GM23338 (cell line): ENCODE measurements around the gene FGF8. TPM values are rescaled to one million over a fixed set of nuclear protein-coding genes. Genes with fewer than 3 reads are reported as not detected.

Experiments
- ATAC-seq: fragments of 200-7000 bp; cut with Tn5 transposase; 3 replicates; pipeline ENCODE4 v1.9.1; 2020
- DNase-seq: peaks from one replicate; pipeline ENCODE4 v3.0.0-alpha.2; 2015; ENCODE audit warnings: low spot score
- H2AFZ ChIP-seq: fragments of 200-600 bp; sonication (generic); 2 replicates; pipeline ENCODE4 v1.8.0; 2016; ENCODE audit warnings: antibody characterized with exemption, mild to moderate bottlenecking, moderate library complexity
- H3F3A ChIP-seq: fragments of 200-600 bp; sonication (generic); replicated peaks from 2 replicates; pipeline ENCODE4 v1.8.0; 2017; ENCODE audit warnings: antibody characterized with exemption, mixed run types, low read depth
- H3K27ac ChIP-seq: fragments of 200-600 bp; sonication (generic); 2 replicates; pipeline ENCODE4 v1.6.1; 2016; ENCODE audit warnings: low read depth
- H3K27me3 ChIP-seq: fragments of 200-600 bp; sonication (generic); 2 replicates; pipeline ENCODE4 v1.8.0; 2016; ENCODE audit warnings: mild to moderate bottlenecking, mixed run types, moderate library complexity; ENCODE audit not compliant: insufficient read depth
- H3K36me3 ChIP-seq: fragments of 200-600 bp; sonication (generic); 2 replicates; pipeline ENCODE4 v1.8.0; 2016; ENCODE audit warnings: mild to moderate bottlenecking; ENCODE audit not compliant: insufficient read depth
- H3K4me1 ChIP-seq: fragments of 200-600 bp; sonication (generic); 2 replicates; pipeline ENCODE4 v1.8.0; 2016; ENCODE audit warnings: mild to moderate bottlenecking, moderate library complexity; ENCODE audit not compliant: insufficient read depth
- H3K4me2 ChIP-seq: fragments of 200-600 bp; sonication (generic); 2 replicates; pipeline ENCODE4 v1.7.1; 2017; ENCODE audit warnings: mixed run types
- H3K4me3 ChIP-seq: fragments of 200-600 bp; sonication (generic); 2 replicates; pipeline ENCODE4 v1.6.1; 2016; ENCODE audit warnings: mixed run types
- H3K79me2 ChIP-seq: fragments of 200-600 bp; sonication (generic); replicated peaks from 2 replicates; pipeline ENCODE4 v1.8.0; 2017; ENCODE audit warnings: mild to moderate bottlenecking; ENCODE audit not compliant: insufficient read depth
- H3K9me2 ChIP-seq: fragments of 200-600 bp; sonication (generic); 2 replicates; pipeline ENCODE4 v1.8.0; 2017; ENCODE audit not compliant: insufficient read depth
- H4K20me1 ChIP-seq: fragments of 200-600 bp; sonication (generic); replicated peaks from 2 replicates; pipeline ENCODE4 v1.8.0; 2017; ENCODE audit warnings: mild to moderate bottlenecking; ENCODE audit not compliant: insufficient read depth
- H3K27ac Mint-ChIP-seq: 2 replicates; pipeline ENCODE4 v1.8.0; 2020; ENCODE audit warnings: inconsistent platforms, mild to moderate bottlenecking, moderate library complexity, mixed read lengths
- H3K27me3 Mint-ChIP-seq: 3 replicates; pipeline ENCODE4 v1.8.0; 2022; ENCODE audit warnings: low read depth, mild to moderate bottlenecking, moderate library complexity, mixed read lengths, inconsistent platforms; ENCODE audit not compliant: insufficient read depth, poor library complexity
- H3K36me3 Mint-ChIP-seq: 3 replicates; pipeline ENCODE4 v1.8.0; 2021; ENCODE audit warnings: low read depth, mild to moderate bottlenecking, inconsistent platforms, moderate library complexity, mixed read lengths
- H3K4me1 Mint-ChIP-seq: 3 replicates; pipeline ENCODE4 v1.8.0; 2020; ENCODE audit warnings: mild to moderate bottlenecking, inconsistent platforms, mixed read lengths
- H3K4me3 Mint-ChIP-seq: 3 replicates; pipeline ENCODE4 v1.8.0; 2021; ENCODE audit warnings: moderate library complexity, mild to moderate bottlenecking, inconsistent platforms, mixed read lengths
- H3K9me3 Mint-ChIP-seq: 3 replicates; pipeline ENCODE4 v1.8.0; 2020; ENCODE audit warnings: moderate library complexity, mild to moderate bottlenecking, inconsistent platforms, mixed read lengths
- EZH2 ChIP-seq: fragments of 200-600 bp; sonication (generic); IDR thresholded peaks from one replicate; pipeline ENCODE4 v1.8.0; 2017; ENCODE audit warnings: antibody characterized with exemption, mild to moderate bottlenecking, low read depth; ENCODE audit not compliant: unreplicated experiment
- EZH2phosphoT487 ChIP-seq: fragments of 200-600 bp; sonication (generic); IDR thresholded peaks from one replicate; pipeline ENCODE4 v1.8.1; 2018; ENCODE audit warnings: antibody characterized with exemption; ENCODE audit not compliant: unreplicated experiment
- JUNB ChIP-seq: IDR thresholded peaks from one replicate; pipeline ENCODE4 v1.6.1; 2016; ENCODE audit warnings: antibody characterized with exemption; ENCODE audit not compliant: unreplicated experiment
- NANOG ChIP-seq: IDR thresholded peaks from 2 replicates; pipeline ENCODE4 v1.6.1; 2016; ENCODE audit warnings: antibody characterized with exemption, borderline replicate concordance
- ZNF114 ChIP-seq: fragments of 250-450 bp; sonication (Bioruptor Pico); IDR thresholded peaks from 2 replicates; pipeline ENCODE4 v1.5.0; 2020; ENCODE audit warnings: mild to moderate bottlenecking, moderate library complexity
- polyA plus RNA-seq: library from polyadenylated mRNA; unstranded; fragments of >200 nt; fragmentation: Nextera tagmentation; extraction: Ambion mirVana; gene quantifications from 2 replicates; pipeline ENCODE4 v1.2.1, GENCODE V29; 2016
- total RNA-seq: library from RNA; depleted of rRNA; stranded (reverse); fragments of >200 nt; shearing (Covaris generic); gene quantifications from 2 replicates; pipeline ENCODE4 v1.2.3, GENCODE V29; 2014
- TF ChIP-seq, protein P1 (sequence below), 2 experiments: fragments of 200-600 bp in 1 of 2; sonication (generic) in 1 of 2; conservative IDR thresholded peaks; 2 replicates each; pipeline versions ENCODE4 v1.5.1 to v1.6.1; 2016 to 2017; ENCODE audit warnings: antibody characterized with exemption in 2 of 2, low read depth in 2 of 2, mild to moderate bottlenecking in 2 of 2, moderate library complexity in 1 of 2
- TF ChIP-seq, protein P2 (sequence below): fragments of 250-450 bp; sonication (Bioruptor Pico); IDR thresholded peaks from 2 replicates; pipeline ENCODE4 v1.5.0; 2020; ENCODE audit warnings: mild to moderate bottlenecking, moderate library complexity

The FGF8 gene
- total and polyA plus RNA-seq, 2 experiments from 2014 or later: 1.6 to 6.2 TPM

DNA sequence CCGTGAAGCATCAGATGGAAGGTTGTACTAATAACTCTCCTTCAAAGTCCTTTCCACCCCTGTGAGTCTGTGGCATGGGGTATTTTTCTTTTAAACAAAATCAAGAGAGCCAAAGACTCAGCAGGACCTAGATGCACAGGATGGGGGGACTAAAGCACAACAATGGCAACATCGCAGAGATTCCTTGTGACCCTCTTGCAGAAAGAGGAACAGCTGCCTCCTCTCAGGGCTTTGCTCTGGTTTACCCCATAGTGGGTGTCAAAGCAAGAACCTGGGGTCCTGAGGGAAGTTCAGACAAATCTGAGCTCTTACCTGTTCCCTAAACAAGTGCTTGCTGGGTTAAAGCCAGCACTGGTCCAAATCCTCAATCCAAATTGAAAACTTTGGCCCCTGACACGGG lies 39.2 kb downstream of the FGF8 start:
- H3K9me2 ChIP-seq: no peaks in the 10 kb centered on the region
- no peaks in the 10 kb centered on the region for H3K36me3 ChIP-seq
- no peak overlapping the region for H3K4me3 ChIP-seq
- no peaks in the 10 kb centered on the region for H3K4me1 ChIP-seq
- H2AFZ ChIP-seq: peak overlapping the region; percentile 57; the same call in 1 of the 2 replicates
- TF ChIP-seq NANOG (no peak), EZH2phosphoT487 (no peak), ZNF114 (CRISPR knock-in tag) (no peak), JUNB (no peak), EZH2 (no peak)
- TF ChIP-seq, protein P1, sequence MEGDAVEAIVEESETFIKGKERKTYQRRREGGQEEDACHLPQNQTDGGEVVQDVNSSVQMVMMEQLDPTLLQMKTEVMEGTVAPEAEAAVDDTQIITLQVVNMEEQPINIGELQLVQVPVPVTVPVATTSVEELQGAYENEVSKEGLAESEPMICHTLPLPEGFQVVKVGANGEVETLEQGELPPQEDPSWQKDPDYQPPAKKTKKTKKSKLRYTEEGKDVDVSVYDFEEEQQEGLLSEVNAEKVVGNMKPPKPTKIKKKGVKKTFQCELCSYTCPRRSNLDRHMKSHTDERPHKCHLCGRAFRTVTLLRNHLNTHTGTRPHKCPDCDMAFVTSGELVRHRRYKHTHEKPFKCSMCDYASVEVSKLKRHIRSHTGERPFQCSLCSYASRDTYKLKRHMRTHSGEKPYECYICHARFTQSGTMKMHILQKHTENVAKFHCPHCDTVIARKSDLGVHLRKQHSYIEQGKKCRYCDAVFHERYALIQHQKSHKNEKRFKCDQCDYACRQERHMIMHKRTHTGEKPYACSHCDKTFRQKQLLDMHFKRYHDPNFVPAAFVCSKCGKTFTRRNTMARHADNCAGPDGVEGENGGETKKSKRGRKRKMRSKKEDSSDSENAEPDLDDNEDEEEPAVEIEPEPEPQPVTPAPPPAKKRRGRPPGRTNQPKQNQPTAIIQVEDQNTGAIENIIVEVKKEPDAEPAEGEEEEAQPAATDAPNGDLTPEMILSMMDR (conservative IDR thresholded peaks at IDR 0.05; ENCODE audit: low read depth in 2 of 2): no peak
- TF ChIP-seq, protein P2, sequence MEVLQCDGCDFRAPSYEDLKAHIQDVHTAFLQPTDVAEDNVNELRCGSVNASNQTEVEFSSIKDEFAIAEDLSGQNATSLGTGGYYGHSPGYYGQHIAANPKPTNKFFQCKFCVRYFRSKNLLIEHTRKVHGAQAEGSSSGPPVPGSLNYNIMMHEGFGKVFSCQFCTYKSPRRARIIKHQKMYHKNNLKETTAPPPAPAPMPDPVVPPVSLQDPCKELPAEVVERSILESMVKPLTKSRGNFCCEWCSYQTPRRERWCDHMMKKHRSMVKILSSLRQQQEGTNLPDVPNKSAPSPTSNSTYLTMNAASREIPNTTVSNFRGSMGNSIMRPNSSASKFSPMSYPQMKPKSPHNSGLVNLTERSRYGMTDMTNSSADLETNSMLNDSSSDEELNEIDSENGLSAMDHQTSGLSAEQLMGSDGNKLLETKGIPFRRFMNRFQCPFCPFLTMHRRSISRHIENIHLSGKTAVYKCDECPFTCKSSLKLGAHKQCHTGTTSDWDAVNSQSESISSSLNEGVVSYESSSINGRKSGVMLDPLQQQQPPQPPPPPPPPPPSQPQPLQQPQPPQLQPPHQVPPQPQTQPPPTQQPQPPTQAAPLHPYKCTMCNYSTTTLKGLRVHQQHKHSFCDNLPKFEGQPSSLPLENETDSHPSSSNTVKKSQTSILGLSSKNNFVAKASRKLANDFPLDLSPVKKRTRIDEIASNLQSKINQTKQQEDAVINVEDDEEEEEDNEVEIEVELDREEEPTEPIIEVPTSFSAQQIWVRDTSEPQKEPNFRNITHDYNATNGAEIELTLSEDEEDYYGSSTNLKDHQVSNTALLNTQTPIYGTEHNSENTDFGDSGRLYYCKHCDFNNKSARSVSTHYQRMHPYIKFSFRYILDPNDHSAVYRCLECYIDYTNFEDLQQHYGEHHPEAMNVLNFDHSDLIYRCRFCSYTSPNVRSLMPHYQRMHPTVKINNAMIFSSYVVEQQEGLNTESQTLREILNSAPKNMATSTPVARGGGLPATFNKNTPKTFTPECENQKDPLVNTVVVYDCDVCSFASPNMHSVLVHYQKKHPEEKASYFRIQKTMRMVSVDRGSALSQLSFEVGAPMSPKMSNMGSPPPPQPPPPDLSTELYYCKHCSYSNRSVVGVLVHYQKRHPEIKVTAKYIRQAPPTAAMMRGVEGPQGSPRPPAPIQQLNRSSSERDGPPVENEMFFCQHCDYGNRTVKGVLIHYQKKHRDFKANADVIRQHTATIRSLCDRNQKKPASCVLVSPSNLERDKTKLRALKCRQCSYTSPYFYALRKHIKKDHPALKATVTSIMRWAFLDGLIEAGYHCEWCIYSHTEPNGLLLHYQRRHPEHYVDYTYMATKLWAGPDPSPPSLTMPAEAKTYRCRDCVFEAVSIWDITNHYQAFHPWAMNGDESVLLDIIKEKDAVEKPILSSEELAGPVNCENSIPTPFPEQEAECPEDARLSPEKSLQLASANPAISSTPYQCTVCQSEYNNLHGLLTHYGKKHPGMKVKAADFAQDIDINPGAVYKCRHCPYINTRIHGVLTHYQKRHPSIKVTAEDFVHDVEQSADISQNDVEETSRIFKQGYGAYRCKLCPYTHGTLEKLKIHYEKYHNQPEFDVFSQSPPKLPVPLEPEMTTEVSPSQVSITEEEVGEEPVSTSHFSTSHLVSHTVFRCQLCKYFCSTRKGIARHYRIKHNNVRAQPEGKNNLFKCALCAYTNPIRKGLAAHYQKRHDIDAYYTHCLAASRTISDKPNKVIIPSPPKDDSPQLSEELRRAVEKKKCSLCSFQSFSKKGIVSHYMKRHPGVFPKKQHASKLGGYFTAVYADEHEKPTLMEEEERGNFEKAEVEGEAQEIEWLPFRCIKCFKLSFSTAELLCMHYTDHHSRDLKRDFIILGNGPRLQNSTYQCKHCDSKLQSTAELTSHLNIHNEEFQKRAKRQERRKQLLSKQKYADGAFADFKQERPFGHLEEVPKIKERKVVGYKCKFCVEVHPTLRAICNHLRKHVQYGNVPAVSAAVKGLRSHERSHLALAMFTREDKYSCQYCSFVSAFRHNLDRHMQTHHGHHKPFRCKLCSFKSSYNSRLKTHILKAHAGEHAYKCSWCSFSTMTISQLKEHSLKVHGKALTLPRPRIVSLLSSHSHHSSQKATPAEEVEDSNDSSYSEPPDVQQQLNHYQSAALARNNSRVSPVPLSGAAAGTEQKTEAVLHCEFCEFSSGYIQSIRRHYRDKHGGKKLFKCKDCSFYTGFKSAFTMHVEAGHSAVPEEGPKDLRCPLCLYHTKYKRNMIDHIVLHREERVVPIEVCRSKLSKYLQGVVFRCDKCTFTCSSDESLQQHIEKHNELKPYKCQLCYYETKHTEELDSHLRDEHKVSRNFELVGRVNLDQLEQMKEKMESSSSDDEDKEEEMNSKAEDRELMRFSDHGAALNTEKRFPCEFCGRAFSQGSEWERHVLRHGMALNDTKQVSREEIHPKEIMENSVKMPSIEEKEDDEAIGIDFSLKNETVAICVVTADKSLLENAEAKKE (CRISPR knock-in tag): no peak
- Mint-ChIP-seq H3K9me3 (no peaks in the 10 kb centered on the region; the same call in 1 of the 3 replicates), H3K36me3 (no peaks in the 10 kb centered on the region), H3K4me1 (no peaks in the 10 kb centered on the region), H3K27me3 (peaks cover 2% of the 10 kb centered on the region), H3K27ac (no peak overlapping the region), H3K4me3 (no peak overlapping the region)
- no peak overlapping the region for H3K4me2 ChIP-seq
- no peak for DNase-seq
- peak; percentile 56; the same call in 2 of the 3 replicates for ATAC-seq
- no peaks in the 10 kb centered on the region for H4K20me1 ChIP-seq
- no peaks in the 10 kb centered on the region for H3K79me2 ChIP-seq
- H3K27me3 ChIP-seq: no peaks in the 10 kb centered on the region
- H3K27ac ChIP-seq: no peak overlapping the region
- no peaks in the 10 kb centered on the region for H3F3A ChIP-seq
